T-helper 2 cell treated with Interferon-gamma antibody and Interleukin-4, amounts not matched to agents 5 μg/mL and 100 μg/mL, for 36 hours (primary cell): ENCODE results near the gene CFAP97D1.
"Not testable (repeated sequence)": the region's sequence is repeated elsewhere in the genome, so short reads cannot be mapped to it uniquely, and the experiment has no call there.

Experiments used
- DNase-seq: peaks from one replicate; pipeline ENCODE4 v3.0.0; 2021; ENCODE audit warnings: low spot score
- H3K27ac Mint-ChIP-seq: one replicate; pipeline ENCODE4 v1.8.0; 2021; ENCODE audit warnings: mild to moderate bottlenecking, mixed read lengths
- H3K27me3 Mint-ChIP-seq: one replicate; pipeline ENCODE4 v1.8.0; 2021; ENCODE audit warnings: low read depth, mixed read lengths
- H3K36me3 Mint-ChIP-seq: one replicate; pipeline ENCODE4 v1.8.0; 2021; ENCODE audit warnings: low read depth, mixed read lengths
- H3K4me1 Mint-ChIP-seq: one replicate; pipeline ENCODE4 v1.8.0; 2021; ENCODE audit warnings: low read depth, mixed read lengths
- H3K4me3 Mint-ChIP-seq: one replicate; pipeline ENCODE4 v1.8.0; 2022; ENCODE audit warnings: mild to moderate bottlenecking, moderate library complexity, mixed read lengths
- H3K9me3 Mint-ChIP-seq: one replicate; pipeline ENCODE4 v1.8.0; 2021; ENCODE audit warnings: mixed read lengths

The CFAP97D1 gene

DNA sequence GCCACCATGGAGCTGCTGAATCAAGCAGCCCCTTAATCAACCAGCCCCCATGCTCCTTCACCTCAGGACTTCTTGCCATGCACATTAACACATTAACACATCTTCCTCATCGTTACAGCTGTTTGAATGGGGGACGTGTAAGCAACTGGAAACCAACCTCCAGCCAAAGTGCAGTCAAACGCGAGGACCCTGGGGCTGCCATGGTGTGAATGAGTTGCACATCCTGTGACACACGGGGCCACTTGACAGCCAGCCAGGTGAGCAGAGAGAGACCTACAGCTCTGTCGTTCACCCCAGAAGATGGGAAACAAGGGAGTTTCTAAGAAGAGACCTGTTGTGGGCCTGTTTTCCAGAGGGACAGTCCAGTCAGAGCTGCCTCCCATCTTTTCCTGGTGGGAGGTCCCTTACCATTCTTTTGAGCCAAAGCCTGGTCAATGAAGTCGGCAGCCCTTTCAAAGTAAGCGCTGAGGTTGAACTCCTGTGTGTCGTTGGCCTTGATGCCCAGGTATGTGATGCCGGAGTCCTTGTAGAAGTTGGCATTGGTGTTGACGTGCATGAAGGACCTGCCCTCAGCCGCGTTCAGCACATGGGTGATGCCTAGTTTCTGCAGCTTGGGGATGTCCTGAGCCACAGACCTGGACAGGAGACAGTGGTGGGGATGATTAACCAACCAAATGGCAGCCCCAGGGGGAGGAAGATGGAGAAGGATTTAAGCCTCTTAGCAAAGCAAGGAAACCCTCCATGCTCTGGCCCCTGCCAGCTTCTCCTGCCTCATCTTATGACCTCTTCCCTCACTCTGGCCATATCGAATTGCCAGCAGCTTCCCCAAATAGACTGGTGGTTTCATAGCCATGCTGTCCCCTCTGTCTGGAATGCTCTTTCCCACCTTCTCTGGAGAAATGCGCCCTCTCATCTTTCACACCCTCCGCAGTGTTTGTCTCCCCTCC, 5.7 kb upstream of the CFAP97D1 start:
- Mint-ChIP-seq H3K4me3 (no peak overlapping the region), H3K9me3 (no peaks in the 10 kb centered on the region), H3K36me3 (no peaks in the 10 kb centered on the region), H3K4me1 (no peaks in the 10 kb centered on the region), H3K27ac (no peak overlapping the region), H3K27me3 (peaks cover 5% of the 10 kb centered on the region)
- no peak for DNase-seq

DNA sequence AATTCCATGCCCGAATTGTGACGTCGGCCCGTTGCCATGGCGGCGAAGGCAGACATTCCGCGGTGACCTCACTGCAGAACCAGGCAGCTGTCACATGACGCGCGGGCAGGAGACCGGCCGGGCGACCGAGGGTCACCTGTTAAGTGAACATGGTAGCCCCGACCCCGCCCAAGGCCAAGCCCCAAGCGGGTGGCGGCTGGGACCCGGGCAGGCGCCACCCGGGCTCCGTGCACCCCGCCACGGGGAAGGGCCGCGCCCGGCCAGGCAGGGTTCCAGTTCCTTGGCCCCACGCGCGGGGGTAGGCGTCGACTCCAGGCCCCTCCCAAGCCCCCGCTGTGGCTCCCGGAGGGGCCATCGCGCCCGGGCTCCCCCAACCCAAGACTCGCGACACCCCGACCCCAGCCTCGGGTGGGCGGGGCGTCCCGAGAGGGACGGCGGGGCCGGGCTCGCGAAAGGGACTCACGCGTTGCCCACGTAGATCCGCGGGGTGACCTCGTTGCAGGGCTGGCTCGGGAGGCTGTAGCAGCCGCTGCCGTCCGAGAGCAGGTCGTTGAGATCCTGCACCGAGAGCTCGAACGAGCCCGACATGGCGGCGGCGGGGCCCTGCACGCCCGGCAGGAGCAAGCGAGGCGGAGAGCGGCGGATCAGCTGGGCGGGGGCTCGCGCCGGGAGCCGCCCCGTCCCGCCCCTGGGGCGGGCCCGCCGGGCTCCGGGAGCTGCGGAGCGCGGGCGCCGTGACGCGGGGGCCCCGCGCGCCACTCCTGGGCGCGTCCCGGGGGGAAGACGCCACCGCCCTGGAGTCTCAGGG, 1.7 kb upstream of the CFAP97D1 start, which contains the start of gene DUSP3:
Gene DUSP3 (minus strand): TSS at position 641 of the 808 bp plus-strand sequence. CDS start 53 bp downstream, at position 588.
- H3K4me3 Mint-ChIP-seq: peak within 1 kb of the TSS; percentile 81
- peak within 1 kb of the TSS; percentile 70 for H3K27ac Mint-ChIP-seq
- no peaks in the 10 kb centered on the region for H3K36me3 Mint-ChIP-seq
- peaks cover 2% of the 10 kb centered on the region for H3K4me1 Mint-ChIP-seq
- peaks cover 39% of the 10 kb centered on the region for H3K27me3 Mint-ChIP-seq
- H3K9me3 Mint-ChIP-seq: no peaks in the 10 kb centered on the region
- DNase-seq: peak; percentile 75

DNA sequence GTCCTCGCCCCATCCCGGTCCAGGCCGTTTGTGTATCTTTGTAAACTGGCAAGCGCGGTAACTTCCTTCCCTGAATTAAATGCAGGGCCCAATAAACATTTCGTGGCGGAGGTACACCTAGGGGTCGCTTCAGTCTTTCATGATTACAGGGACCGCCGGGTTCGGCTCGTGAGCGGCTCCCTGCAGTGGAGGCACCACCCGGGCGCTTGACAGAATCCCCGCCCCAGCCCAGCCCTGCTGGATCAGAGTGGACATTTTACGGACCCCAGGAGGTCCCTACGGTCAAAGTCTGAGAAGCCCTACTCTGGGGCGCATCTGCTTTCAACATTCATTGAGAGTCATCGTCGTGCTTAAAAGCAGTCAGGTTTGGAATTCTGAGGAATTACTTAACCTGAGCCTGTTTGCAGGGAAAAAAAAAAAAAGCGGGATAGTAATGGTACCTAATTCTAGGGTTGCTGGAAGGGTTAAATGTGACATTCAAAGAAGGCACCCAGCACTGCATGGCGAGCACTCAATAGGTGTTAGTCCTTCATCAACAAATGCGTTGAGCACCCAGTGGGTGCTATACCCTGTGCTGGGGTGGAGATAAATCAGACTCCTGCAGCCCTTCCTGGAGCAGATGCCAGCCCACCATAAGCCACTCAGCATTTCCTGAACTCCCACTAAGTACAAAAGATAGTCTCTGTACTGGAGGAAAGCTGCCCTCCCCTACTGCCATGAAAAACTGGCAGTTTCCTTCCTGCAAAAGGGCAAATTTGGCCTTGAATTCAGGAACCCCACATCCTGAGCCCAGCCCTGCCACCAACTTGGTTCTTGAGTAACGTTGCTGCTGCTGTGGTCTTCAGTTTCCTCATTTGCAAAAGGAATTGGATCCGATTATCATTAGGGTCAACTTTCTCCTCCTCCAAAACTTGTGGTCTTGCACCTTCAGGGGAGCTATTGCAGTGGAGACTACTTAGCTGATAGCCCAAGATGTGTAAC, 800 bp upstream of the CFAP97D1 start:
- Mint-ChIP-seq H3K4me1 (peaks cover 2% of the 10 kb centered on the region), H3K27ac (no peak overlapping the region), H3K36me3 (no peaks in the 10 kb centered on the region), H3K27me3 (peaks cover 45% of the 10 kb centered on the region), H3K4me3 (peak overlapping the region; percentile 73), H3K9me3 (no peaks in the 10 kb centered on the region)
- no peak for DNase-seq

DNA sequence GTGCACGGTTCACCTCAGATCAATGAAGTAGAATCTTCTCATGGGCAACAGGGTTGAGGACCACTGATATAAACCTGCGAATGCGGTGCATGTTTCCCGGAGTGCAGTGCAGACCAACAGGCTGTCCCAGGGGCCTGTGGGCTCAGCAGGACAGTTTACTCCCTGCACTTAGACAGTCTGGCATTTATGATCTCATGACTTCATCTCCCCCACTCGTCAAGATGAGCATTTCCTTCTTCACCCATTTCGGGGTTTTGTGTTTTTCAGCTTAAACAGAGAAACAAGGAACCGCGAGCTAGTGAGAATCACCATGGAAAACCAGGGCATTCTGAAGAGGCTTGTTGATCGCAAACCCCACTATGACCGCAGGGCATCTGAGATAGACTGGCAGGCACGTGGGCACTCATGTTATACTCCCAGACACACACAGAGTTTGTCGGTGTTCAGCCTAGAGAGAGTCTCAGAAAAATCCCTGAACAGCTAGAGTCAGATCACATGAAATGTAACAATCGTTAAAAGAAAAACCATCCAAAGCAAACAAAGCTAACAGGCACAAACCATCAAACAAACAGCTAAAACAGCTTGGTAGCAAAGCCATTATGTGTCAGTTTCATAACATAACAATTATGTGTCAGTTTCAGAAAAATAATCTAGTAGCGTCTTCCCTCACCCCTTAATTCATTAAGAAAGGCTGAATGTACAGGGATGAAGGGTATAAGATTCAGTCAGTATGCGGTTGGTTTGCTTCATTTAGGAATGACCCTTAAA, 2.9 kb downstream of the CFAP97D1 start:
- Mint-ChIP-seq H3K4me3 (no peak overlapping the region), H3K27me3 (peaks cover 54% of the 10 kb centered on the region), H3K27ac (no peak overlapping the region), H3K4me1 (peaks cover 2% of the 10 kb centered on the region), H3K9me3 (no peaks in the 10 kb centered on the region), H3K36me3 (no peaks in the 10 kb centered on the region)
- no peak for DNase-seq

DNA sequence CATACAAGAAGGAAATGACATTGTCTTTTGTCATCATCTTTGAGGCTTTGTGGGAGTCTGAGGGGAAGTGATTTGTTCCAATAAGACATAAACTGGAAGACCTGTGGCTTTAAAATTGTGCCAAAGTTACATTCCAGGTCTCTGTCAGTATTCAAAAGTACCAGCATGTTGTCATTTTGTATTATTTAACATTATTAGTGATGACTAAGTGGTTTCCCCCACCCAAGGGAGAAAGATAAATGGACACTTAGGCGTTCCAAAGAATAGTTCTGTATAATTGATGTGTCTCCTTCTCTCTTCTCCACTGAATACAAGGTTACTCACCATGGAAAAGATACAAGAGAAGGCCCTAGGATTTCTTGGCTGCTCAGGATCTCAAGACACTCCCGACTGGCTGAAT, 3.8 kb downstream of the CFAP97D1 start:
- H3K36me3 Mint-ChIP-seq: no peaks in the 10 kb centered on the region
- H3K4me3 Mint-ChIP-seq: no peak overlapping the region
- peaks cover 2% of the 10 kb centered on the region for H3K4me1 Mint-ChIP-seq
- DNase-seq: no peak
- no peak overlapping the region for H3K27ac Mint-ChIP-seq
- no peaks in the 10 kb centered on the region for H3K9me3 Mint-ChIP-seq
- H3K27me3 Mint-ChIP-seq: peaks cover 54% of the 10 kb centered on the region

DNA sequence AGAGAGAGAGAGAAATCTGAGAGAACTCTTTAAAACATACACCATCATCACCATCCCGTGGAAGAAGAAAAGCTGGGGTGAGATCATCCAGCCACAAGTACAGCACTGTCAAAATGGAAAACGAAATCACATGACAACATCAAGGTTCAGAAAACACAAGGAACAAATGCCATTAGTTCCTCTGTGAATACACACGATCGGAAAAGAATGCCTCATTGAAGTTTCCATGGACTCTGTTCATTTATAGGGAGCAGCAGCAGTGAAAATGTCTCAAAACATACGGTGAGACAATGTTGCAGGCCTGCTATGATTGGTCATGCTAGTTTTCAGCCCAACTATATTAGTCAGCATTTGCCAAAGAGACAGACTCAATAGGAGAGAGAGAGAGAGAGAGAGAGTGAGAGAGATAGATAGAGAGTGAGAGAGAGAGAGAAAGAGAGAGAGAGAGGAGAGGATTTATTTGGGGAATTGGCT, 4.4 kb downstream of the CFAP97D1 start:
- no peak overlapping the region for H3K27ac Mint-ChIP-seq
- H3K4me3 Mint-ChIP-seq: no peak overlapping the region
- DNase-seq: no peak
- H3K4me1 Mint-ChIP-seq: peaks cover 2% of the 10 kb centered on the region
- H3K9me3 Mint-ChIP-seq: no peaks in the 10 kb centered on the region
- H3K36me3 Mint-ChIP-seq: no peaks in the 10 kb centered on the region
- peaks cover 49% of the 10 kb centered on the region for H3K27me3 Mint-ChIP-seq

DNA sequence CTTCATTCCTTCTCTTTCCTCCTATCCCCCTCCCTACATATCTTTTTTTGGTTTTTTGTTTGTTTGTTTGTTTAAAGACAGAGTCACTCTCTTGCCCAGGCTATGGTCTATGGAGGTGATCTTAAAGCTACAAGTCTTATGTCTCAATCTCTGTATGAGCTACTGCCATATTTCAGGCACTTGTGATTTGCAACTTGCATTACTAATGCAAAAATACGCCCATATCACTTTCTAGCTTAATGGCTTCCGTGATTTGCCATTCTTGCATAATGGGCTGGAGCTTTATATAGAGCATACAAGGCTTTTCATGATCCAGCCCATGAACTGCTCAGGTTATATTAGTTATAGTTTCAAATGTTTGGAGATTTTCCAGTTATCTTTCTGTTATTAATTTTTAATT, 7.5 kb downstream of the CFAP97D1 start:
- DNase-seq: no peak
- Mint-ChIP-seq H3K4me1 (peaks cover 4% of the 10 kb centered on the region), H3K4me3 (no peak overlapping the region), H3K36me3 (no peaks in the 10 kb centered on the region), H3K27me3 (peaks cover 21% of the 10 kb centered on the region), H3K27ac (no peak overlapping the region), H3K9me3 (no peaks in the 10 kb centered on the region)

DNA sequence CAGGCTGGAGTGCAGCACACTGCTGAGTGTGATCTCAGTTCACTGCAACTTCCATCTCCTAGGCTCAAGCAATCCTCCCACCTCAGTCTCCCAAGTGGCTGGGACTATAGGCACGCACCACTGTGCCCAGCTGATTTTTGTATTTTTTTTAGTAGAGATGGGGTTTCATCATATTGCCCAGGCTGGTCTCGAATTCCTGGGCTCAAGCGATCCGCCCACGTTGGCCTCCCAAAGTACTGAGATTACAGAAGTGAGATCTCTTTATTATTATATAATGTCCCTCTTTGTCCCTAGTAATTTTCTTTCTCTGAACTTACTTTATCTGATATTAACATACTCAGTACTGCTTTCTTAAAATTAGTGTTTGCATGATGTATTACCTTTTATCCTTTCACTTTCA, 8.3 kb downstream of the CFAP97D1 start:
- Mint-ChIP-seq H3K4me3 (no peak overlapping the region), H3K27me3 (peaks cover 23% of the 10 kb centered on the region), H3K4me1 (peaks cover 4% of the 10 kb centered on the region), H3K36me3 (no peaks in the 10 kb centered on the region), H3K9me3 (no peaks in the 10 kb centered on the region), H3K27ac (no peak overlapping the region)
- no peak for DNase-seq

DNA sequence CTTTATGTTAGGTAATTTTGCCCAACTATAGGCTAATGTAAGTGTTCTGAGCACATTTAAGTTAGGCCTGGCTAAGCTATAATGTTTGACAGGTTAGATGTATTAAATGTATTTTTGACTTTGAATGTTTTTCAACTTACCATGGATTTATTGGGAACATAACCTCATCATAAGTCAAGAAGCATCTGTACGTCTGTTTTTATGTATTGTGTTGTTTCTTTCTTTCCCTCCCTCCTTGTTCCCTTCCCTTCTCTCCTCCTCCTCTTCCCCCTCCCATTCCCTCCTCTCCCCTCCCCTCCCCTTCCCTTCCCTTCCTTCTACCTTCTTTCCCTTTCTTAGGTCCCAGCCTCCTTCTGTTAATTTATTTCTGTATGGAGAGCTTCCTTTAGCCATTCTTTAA, 9.2 kb downstream of the CFAP97D1 start:
- Mint-ChIP-seq H3K4me3 (no peak overlapping the region), H3K9me3 (no peaks in the 10 kb centered on the region), H3K36me3 (no peaks in the 10 kb centered on the region), H3K4me1 (peaks cover 4% of the 10 kb centered on the region), H3K27me3 (peaks cover 23% of the 10 kb centered on the region), H3K27ac (no peak overlapping the region)
- no peak for DNase-seq

DNA sequence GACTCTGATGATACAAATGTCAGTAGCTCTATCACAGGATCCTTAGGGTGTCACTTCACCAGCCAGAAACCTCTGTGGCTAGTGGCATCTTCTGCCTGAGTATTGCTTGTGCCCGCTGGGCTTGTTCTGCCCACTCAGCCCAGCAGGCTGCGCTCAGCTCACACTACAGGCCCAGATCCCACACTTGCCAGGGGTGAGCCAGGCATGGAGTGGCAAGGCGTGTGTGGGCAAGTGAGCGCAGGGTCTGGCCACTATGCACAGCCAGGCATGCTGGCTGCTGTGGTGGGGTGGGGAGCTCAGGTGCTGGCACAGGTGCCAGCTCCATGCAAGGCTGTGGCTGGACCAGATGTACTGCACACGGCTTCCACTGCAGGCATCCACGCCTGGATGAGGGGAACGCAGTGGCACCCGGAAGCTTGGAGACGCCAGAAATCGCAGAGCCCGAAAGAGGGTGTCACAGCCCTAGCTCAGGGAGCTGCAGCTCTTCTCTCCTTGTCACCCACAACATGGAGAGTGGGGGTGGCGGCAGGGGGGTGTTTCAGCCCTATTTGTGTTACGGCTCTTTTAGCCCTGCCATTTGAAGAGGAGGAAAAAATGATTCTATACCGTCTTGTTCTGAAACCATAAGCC, 10.2 kb downstream of the CFAP97D1 start:
- DNase-seq: no peak
- H3K27me3 Mint-ChIP-seq: peaks cover 21% of the 10 kb centered on the region
- H3K4me1 Mint-ChIP-seq: peaks cover 4% of the 10 kb centered on the region
- H3K4me3 Mint-ChIP-seq: no peak overlapping the region
- no peak overlapping the region for H3K27ac Mint-ChIP-seq
- H3K36me3 Mint-ChIP-seq: no peaks in the 10 kb centered on the region
- H3K9me3 Mint-ChIP-seq: no peaks in the 10 kb centered on the region

DNA sequence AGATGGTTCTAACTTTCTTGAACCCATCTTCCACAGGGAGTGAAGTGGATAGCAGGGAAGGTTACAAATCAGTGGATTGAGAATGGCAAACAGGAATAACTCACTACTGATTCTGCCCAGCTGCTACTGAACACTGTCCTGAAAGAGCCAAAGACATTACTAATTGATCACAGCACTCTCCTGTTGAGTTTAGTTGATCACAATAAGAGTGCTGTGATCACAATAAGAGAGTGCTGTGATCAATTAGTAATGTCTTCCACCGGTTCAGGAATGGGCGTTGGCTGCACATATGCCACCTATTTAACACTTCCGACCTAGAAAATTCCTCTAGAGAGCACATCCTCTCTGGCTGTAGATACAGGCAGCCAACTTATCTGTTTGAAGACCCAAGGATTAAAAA, 11.4 kb downstream of the CFAP97D1 start:
- Mint-ChIP-seq H3K27me3 (peaks cover 29% of the 10 kb centered on the region), H3K4me1 (peaks cover 4% of the 10 kb centered on the region)
- DNase-seq: no peak

DNA sequence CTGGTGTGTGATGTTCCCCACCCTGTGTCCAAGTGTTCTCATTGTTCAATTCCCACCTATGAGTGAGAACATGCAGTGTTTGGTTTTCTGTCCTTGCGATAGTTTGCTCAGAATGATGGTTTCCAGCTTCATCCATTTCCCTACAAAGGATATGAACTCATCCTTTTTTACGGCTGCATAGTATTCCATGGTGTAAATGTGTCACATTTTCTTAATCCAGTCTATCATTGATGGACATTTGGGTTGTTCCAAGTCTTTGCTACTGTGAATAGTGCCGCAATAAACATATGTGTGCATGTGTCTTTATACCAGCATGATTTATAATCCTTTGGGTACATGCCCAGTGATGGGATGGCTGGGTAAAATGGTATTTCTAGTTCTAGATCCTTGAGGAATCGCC, 12.4 kb downstream of the CFAP97D1 start:
- peaks cover 35% of the 10 kb centered on the region for H3K27me3 Mint-ChIP-seq
- not testable (repeated sequence) for H3K36me3 Mint-ChIP-seq

More for the DNA sequence above, 11.4 kb downstream of the CFAP97D1 start:
- Mint-ChIP-seq H3K27ac (no peak overlapping the region), H3K9me3 (no peaks in the 10 kb centered on the region), H3K4me3 (no peak overlapping the region), H3K36me3 (no peaks in the 10 kb centered on the region)

More for the DNA sequence above, 12.4 kb downstream of the CFAP97D1 start:
- H3K4me3 Mint-ChIP-seq, H3K4me1 Mint-ChIP-seq, DNase-seq, H3K27ac Mint-ChIP-seq, H3K9me3 Mint-ChIP-seq: not testable (repeated sequence)
